Activated CD8-positive, alpha-beta memory T cell treated with anti-CD3 and anti-CD28 coated beads, Interleukin-2, amount 10 ng/mL, durations not matched to agents 7 days and 5 days (primary cell): ENCODE measurements around the gene ST7. TPM values are rescaled to one million over a fixed set of nuclear protein-coding genes. Genes with fewer than 3 reads are reported as not detected.

ENCODE experiments used
- ATAC-seq: fragments of 150-1000 bp; cut with Tn5 transposase; one replicate; pipeline ENCODE4 v1.10.0; 2021; ENCODE audit warnings: moderate library complexity
- CTCF ChIA-PET: fragments of 350-600 bp; sonication (Branson Sonifier 250); formaldehyde crosslinking; loops from one replicate; lab custom pipeline; 2021; ENCODE audit warnings: antibody characterized with exemption; lab: Charles Lee
- DNase-seq: peaks from one replicate; pipeline ENCODE4 v3.0.0-alpha.2; 2020
- H3K27ac Mint-ChIP-seq: one replicate; pipeline ENCODE4 v1.8.0; 2021; ENCODE audit warnings: mild to moderate bottlenecking, mixed read lengths
- H3K27me3 Mint-ChIP-seq: one replicate; pipeline ENCODE4 v1.8.0; 2021; ENCODE audit warnings: mixed read lengths
- H3K36me3 Mint-ChIP-seq: one replicate; pipeline ENCODE4 v1.8.0; 2021; ENCODE audit warnings: mild to moderate bottlenecking, mixed read lengths
- H3K4me1 Mint-ChIP-seq: one replicate; pipeline ENCODE4 v1.8.0; 2021; ENCODE audit warnings: mixed read lengths
- H3K4me3 Mint-ChIP-seq: one replicate; pipeline ENCODE4 v1.8.0; 2021; ENCODE audit warnings: mild to moderate bottlenecking, moderate library complexity, mixed read lengths
- H3K9me3 Mint-ChIP-seq: one replicate; pipeline ENCODE4 v1.8.0; 2022; ENCODE audit warnings: low read depth, mixed read lengths
- total RNA-seq, 2 experiments: library from RNA; stranded (reverse); gene quantifications; one replicate each; pipeline ENCODE4 v1.2.3, GENCODE V29; 2021

Gene ST7
- total RNA-seq, 2 experiments from 2014 or later, result 7.2 to 12.8 TPM

- no peaks in the 10 kb centered on the region for H3K27me3 Mint-ChIP-seq
- ATAC-seq (no peak), DNase-seq (no peak)
- CTCF ChIA-PET, result interaction anchor here (1.2 kb wide), 1 partner anchor 90 kb away, joined by 3 read pairs; no protein-coding TSS in a partner anchor
- no peaks in the 10 kb centered on the region for H3K9me3 Mint-ChIP-seq
- no peak overlapping the region for H3K4me3 Mint-ChIP-seq
- H3K36me3 Mint-ChIP-seq, result no peaks in the 10 kb centered on the region
- no peak overlapping the region for H3K27ac Mint-ChIP-seq
- no peaks in the 10 kb centered on the region for H3K4me1 Mint-ChIP-seq
Observed at GRCh38 chr7:117216010-117216409, 262.7 kb downstream of the ST7 start.

- Mint-ChIP-seq H3K4me1 (no peaks in the 10 kb centered on the region), H3K27ac (no peak overlapping the region), H3K36me3 (no peaks in the 10 kb centered on the region), H3K27me3 (no peaks in the 10 kb centered on the region), H3K9me3 (no peaks in the 10 kb centered on the region), H3K4me3 (no peak overlapping the region)
- DNase-seq, result no peak
- CTCF ChIA-PET, result interaction anchor here (1.2 kb wide), 1 partner anchor 90 kb away, joined by 3 read pairs; no protein-coding TSS in a partner anchor
- no peak for ATAC-seq
Observed at GRCh38 chr7:117216436-117217069, 263.3 kb downstream of the ST7 start.

- no peaks in the 10 kb centered on the region for H3K36me3 Mint-ChIP-seq
- ATAC-seq (no peak), DNase-seq (no peak)
- no peaks in the 10 kb centered on the region for H3K9me3 Mint-ChIP-seq
- no peaks in the 10 kb centered on the region for H3K27me3 Mint-ChIP-seq
- CTCF ChIA-PET, result no interaction called here
- no peaks in the 10 kb centered on the region for H3K4me1 Mint-ChIP-seq
- H3K27ac Mint-ChIP-seq, result no peak overlapping the region
- H3K4me3 Mint-ChIP-seq, result no peak overlapping the region
Observed at GRCh38 chr7:117217106-117218035, 264.1 kb downstream of the ST7 start.

GRCh38 chr7:117218700-117219099 is 265.4 kb downstream of the ST7 start:
- ATAC-seq, result no peak
- no peaks in the 10 kb centered on the region for H3K27me3 Mint-ChIP-seq
- CTCF ChIA-PET, result no interaction called here

GRCh38 chr7:117219485-117219884 is 266.2 kb downstream of the ST7 start:
- no peak overlapping the region for H3K4me3 Mint-ChIP-seq
- no peak overlapping the region for H3K27ac Mint-ChIP-seq
- H3K4me1 Mint-ChIP-seq, result no peaks in the 10 kb centered on the region
- H3K9me3 Mint-ChIP-seq, result no peaks in the 10 kb centered on the region
- DNase-seq (no peak), ATAC-seq (no peak)
- no peaks in the 10 kb centered on the region for H3K27me3 Mint-ChIP-seq
- H3K36me3 Mint-ChIP-seq, result no peaks in the 10 kb centered on the region
- CTCF ChIA-PET, result no interaction called here

More at GRCh38 chr7:117218700-117219099, 265.4 kb downstream of the ST7 start:
- Mint-ChIP-seq H3K36me3 (no peaks in the 10 kb centered on the region), H3K9me3 (no peaks in the 10 kb centered on the region), H3K4me3 (no peak overlapping the region), H3K4me1 (no peaks in the 10 kb centered on the region), H3K27ac (no peak overlapping the region)
- DNase-seq, result no peak

GRCh38 chr7:117220836-117221235 is 267.5 kb downstream of the ST7 start:
- no peaks in the 10 kb centered on the region for H3K9me3 Mint-ChIP-seq
- CTCF ChIA-PET, result no interaction called here
- H3K4me1 Mint-ChIP-seq, result no peaks in the 10 kb centered on the region
- no peaks in the 10 kb centered on the region for H3K27me3 Mint-ChIP-seq
- no peak overlapping the region for H3K4me3 Mint-ChIP-seq
- H3K36me3 Mint-ChIP-seq, result no peaks in the 10 kb centered on the region
- ATAC-seq (no peak), DNase-seq (no peak)
- no peak overlapping the region for H3K27ac Mint-ChIP-seq

GRCh38 chr7:117225536-117225935 is 272.2 kb downstream of the ST7 start:
- CTCF ChIA-PET, result interaction anchor here (1.4 kb wide), 1 partner anchor 13 kb away, joined by 3 read pairs; no protein-coding TSS in a partner anchor
- no peaks in the 10 kb centered on the region for H3K27me3 Mint-ChIP-seq
- no peak overlapping the region for H3K27ac Mint-ChIP-seq
- ATAC-seq (no peak), DNase-seq (no peak)
- H3K4me3 Mint-ChIP-seq, result no peak overlapping the region
- no peaks in the 10 kb centered on the region for H3K9me3 Mint-ChIP-seq
- no peaks in the 10 kb centered on the region for H3K36me3 Mint-ChIP-seq
- H3K4me1 Mint-ChIP-seq, result no peaks in the 10 kb centered on the region

- ATAC-seq, result no peak
- Mint-ChIP-seq H3K36me3 (no peaks in the 10 kb centered on the region), H3K27ac (no peak overlapping the region), H3K4me1 (no peaks in the 10 kb centered on the region), H3K9me3 (no peaks in the 10 kb centered on the region), H3K27me3 (no peaks in the 10 kb centered on the region), H3K4me3 (no peak overlapping the region)
- CTCF ChIA-PET, result no interaction called here
- no peak for DNase-seq
Observed at GRCh38 chr7:117227091-117227490, 273.8 kb downstream of the ST7 start.

GRCh38 chr7:117229350-117229749 is 276.0 kb downstream of the ST7 start:
- no peak overlapping the region for H3K4me3 Mint-ChIP-seq
- H3K9me3 Mint-ChIP-seq, result no peaks in the 10 kb centered on the region
- CTCF ChIA-PET, result no interaction called here
- ATAC-seq (no peak), DNase-seq (no peak)
- H3K27ac Mint-ChIP-seq, result no peak overlapping the region
- H3K4me1 Mint-ChIP-seq, result no peaks in the 10 kb centered on the region
- H3K27me3 Mint-ChIP-seq, result no peaks in the 10 kb centered on the region
- no peaks in the 10 kb centered on the region for H3K36me3 Mint-ChIP-seq

GRCh38 chr7:117230276-117231046 is 277.2 kb downstream of the ST7 start:
- H3K27me3 Mint-ChIP-seq, result peaks cover 2% of the 10 kb centered on the region
- CTCF ChIA-PET, result no interaction called here
- no peaks in the 10 kb centered on the region for H3K36me3 Mint-ChIP-seq

GRCh38 chr7:117231047-117231359 is 277.7 kb downstream of the ST7 start:
- CTCF ChIA-PET, result no interaction called here
- Mint-ChIP-seq H3K4me1 (no peaks in the 10 kb centered on the region), H3K27ac (no peak overlapping the region), H3K9me3 (no peaks in the 10 kb centered on the region), H3K36me3 (no peaks in the 10 kb centered on the region), H3K4me3 (no peak overlapping the region), H3K27me3 (peaks cover 2% of the 10 kb centered on the region)
- DNase-seq, result no peak
- ATAC-seq, result no peak

More at GRCh38 chr7:117230276-117231046, 277.2 kb downstream of the ST7 start:
- no peak overlapping the region for H3K4me3 Mint-ChIP-seq
- ATAC-seq, result no peak
- no peaks in the 10 kb centered on the region for H3K4me1 Mint-ChIP-seq
- no peak for DNase-seq
- no peak overlapping the region for H3K27ac Mint-ChIP-seq
- H3K9me3 Mint-ChIP-seq, result no peaks in the 10 kb centered on the region

- Mint-ChIP-seq H3K27ac (no peak overlapping the region), H3K36me3 (no peaks in the 10 kb centered on the region), H3K4me1 (no peaks in the 10 kb centered on the region), H3K4me3 (no peak overlapping the region), H3K27me3 (peaks cover 5% of the 10 kb centered on the region), H3K9me3 (no peaks in the 10 kb centered on the region)
- CTCF ChIA-PET, result no interaction called here
- DNase-seq (no peak), ATAC-seq (no peak)
Observed at GRCh38 chr7:117237646-117238045, 284.3 kb downstream of the ST7 start.

- Mint-ChIP-seq H3K27ac (no peak overlapping the region), H3K36me3 (no peaks in the 10 kb centered on the region), H3K27me3 (peaks cover 5% of the 10 kb centered on the region), H3K4me1 (no peaks in the 10 kb centered on the region), H3K9me3 (no peaks in the 10 kb centered on the region), H3K4me3 (no peak overlapping the region)
- no peak for ATAC-seq
- CTCF ChIA-PET, result no interaction called here
- DNase-seq, result no peak
Observed at GRCh38 chr7:117238472-117238871, 285.2 kb downstream of the ST7 start.
